A172 (cell line): ENCODE results near the gene NUCKS1. TPM values are rescaled to one million over a fixed set of nuclear protein-coding genes. Genes with fewer than 3 reads are reported as not detected.

Experiments
- DNase-seq: peaks from one replicate; pipeline ENCODE4 v3.0.0-alpha.2; 2015; ENCODE audit warnings: low spot score
- total RNA-seq: library from RNA; depleted of rRNA; stranded (reverse); fragments of >200 nt; shearing (Covaris generic); gene quantifications from 2 replicates; pipeline ENCODE4 v1.2.3, GENCODE V29; 2014

Gene NUCKS1
- total RNA-seq, 1 experiment from 2014 or later: 355 TPM

DNA sequence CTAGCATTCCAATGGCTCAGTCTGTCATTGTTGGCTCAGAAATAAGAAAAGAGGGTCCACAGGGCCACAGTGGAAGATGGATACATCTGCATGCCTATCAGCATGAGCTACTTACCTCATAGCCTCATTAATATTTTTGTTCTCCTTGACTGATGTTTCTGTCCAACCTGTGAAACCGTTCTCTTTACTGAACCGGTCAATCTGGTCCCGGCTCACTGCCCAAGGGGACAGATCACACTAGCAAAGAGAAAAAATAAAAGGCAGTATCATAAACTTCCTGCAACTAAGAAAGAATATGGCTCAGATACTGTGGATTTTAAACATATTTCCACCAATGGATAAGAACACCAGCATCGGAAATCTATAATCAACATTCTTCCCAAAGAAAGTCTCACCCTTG is 20.6 kb upstream of the NUCKS1 start:
- DNase-seq: no peak

- DNase-seq: no peak
These were observed 19.8 kb upstream of the NUCKS1 start for GRCh38 chr1:205769641-205770365.

DNA sequence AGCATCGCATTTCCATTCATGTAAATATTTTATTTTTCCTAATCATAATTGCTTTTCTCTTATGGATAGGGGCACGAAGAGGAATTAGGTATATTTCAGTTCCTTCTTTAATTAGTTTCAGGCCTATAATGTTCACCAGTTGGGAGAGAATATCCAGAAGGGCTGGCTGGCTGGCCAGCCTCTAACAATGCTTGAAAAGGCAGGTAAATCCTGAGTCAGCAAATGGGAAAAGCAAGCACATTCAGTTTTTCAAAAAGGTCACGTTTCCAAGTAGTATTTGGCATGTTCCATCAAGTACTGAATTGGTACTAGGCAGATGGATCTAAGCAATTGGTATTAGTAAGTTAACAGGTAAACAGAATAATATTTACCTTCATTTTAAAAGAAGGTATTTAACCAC is 17.3 kb upstream of the NUCKS1 start:
- DNase-seq: no peak

- DNase-seq: no peak
These were observed 16.6 kb upstream of the NUCKS1 start for GRCh38 chr1:205766570-205766969.

- peak; percentile 58 for DNase-seq
These were observed 16.1 kb upstream of the NUCKS1 start for GRCh38 chr1:205766038-205766437.

GRCh38 chr1:205764578-205764977 is 14.6 kb upstream of the NUCKS1 start:
- no peak for DNase-seq

DNA sequence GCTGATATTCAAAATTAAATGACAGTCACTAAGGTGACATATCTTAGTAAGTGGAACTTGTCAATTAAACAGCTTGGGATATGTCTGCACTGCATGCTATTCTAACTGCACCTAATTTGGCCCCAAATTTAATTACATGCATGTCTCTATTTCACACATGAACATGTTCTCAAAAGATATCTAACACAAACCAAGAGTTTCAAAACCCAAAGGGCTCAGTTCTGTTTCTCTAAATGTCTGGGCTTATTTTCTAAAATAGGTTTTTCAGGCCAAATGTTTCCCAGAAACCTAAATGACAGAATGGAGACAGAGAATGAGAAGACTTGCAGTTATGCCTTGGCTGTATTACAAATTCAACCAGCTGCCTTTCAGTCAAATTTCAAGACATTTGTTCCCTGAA is 14.0 kb upstream of the NUCKS1 start:
- DNase-seq: no peak

DNA sequence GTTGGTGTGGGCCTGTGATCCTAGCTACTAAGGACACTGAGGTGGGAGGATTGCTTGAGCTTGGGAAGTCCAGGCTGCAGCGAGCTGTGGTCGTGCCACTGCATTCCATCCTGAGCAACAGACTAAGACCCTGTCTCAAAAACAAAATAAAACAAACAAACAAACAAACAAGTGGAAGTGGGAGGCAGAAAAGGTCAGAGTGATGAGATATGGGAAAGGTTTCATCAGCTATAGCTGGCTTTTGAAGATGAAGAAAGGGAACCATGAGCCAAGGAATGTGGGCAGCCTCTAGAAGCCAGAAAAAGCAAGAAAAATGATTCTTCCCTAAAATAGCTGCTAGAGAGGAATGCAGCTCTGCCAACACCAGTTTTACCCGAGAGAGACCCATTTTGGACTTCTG is 10.6 kb upstream of the NUCKS1 start:
- no peak for DNase-seq

DNA sequence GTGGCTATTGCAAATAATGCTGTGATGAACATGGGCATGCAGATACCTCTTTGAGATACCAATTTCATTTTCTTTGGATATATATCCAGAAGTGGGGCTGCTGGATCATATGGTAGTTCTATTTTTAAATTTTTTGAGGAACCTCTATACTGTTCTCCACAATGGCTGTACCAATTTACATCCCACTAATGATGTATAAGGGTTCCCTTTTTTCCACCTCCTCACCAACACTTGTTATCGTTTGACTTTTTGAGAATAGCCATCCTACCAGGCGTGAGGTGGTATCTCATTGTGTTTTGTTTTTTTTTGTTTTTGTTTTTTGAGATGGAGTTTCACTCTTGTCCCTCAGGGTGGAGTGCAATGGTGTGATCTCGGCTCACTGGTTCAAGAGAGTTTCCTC is 6.6 kb upstream of the NUCKS1 start:
- no peak for DNase-seq

GRCh38 chr1:205754857-205755256 is 4.9 kb upstream of the NUCKS1 start:
- no peak for DNase-seq

- peak; percentile 42 for DNase-seq
These were observed 1.2 kb upstream of the NUCKS1 start for GRCh38 chr1:205751036-205751651.

GRCh38 chr1:205749234-205750137 is 496 bp downstream of the NUCKS1 start:
- peak; percentile 93 for DNase-seq

DNA sequence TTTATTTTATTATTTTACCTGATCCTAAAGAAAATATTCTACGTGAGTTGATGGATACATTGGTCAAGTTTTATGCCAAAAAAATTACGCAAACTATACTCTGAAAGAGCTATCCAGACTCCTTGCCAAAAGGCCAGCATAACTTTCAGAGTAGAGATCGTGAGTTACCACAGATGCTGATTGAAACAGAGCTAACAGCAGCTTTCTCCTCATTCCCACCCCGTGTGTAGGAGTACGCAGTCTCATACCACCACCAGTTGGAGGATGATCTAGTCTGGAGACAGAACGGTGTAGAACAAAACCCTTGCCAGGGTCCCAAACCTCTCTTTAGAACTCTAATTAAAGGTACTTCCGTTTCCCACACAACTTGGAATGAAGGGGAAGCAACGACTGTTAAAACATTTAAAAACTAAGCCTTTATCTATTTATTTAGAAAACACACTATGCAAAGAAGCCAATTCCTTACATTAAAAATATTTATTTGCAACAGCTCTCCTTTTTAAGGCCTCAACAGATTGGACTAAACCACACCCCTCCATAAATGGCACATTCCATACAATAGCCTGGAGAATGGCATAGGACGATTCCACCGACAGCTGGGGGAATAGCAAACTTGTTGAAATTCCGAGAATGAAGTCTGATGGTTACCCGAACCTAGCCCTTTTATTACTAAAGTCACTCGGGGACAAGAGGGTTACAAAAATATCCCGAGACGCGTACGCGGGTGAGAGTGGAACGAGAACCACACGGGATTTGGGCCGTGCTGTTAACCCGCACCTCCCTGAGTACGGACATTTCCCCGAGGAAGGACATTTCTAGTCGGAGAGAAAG is 1.4 kb downstream of the NUCKS1 start:
- DNase-seq: peak; percentile 31

DNA sequence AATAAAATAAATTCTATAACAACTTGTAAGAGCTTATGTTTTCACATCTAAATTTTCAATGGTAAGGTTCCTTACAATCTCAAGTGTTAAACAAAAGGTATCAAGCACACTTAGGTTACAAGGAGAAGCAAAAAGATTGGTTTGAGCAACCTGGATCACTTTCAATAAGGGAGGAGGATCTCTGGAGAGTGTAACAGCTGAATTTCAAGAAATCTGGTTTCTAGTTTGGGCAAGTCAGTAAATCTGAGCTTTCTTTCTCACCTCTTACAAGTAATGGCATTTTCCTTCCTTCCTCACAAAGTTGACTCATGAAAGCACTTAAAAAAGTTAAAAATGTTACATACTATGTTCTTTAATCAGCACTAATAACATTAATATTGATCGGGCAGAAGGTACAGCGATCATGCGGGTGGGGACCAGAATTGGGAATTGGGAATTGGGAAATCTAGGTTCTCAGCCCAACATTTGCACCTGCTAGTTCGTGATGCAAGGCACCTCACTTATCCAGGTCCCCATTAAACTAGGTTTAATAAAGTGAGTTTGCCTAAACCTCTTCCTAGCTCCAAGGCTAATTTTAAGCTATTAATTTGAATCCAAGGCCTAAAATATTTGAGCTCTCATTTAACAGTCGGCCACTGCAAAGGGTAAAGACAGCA is 3.1 kb downstream of the NUCKS1 start:
- no peak for DNase-seq

DNA sequence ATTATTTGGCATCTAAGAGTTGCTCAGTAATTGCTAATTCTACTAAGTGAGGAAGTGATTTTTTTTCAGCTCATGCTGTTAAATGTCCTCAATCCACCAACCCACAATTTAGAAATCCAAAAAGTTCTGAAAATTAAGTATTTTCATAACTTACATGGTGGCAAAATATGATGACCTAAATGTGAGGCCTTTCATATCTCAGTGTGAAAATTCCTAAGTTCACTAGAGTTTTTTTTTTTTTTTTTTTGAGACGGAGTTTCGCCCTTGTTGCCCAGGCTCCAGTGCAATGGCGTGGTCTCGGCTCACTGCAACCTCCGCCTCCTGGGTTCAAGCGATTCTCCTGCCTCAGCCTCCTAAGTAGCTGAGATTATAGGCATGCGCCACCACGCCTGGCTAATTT is 5.6 kb downstream of the NUCKS1 start:
- no peak for DNase-seq

GRCh38 chr1:205743977-205744376 is 6.0 kb downstream of the NUCKS1 start:
- no peak for DNase-seq

GRCh38 chr1:205741681-205742080 is 8.3 kb downstream of the NUCKS1 start:
- no peak for DNase-seq

GRCh38 chr1:205739348-205740160 is 10.4 kb downstream of the NUCKS1 start:
- DNase-seq: no peak

GRCh38 chr1:205735218-205735617 is 14.8 kb downstream of the NUCKS1 start:
- no peak for DNase-seq

DNA sequence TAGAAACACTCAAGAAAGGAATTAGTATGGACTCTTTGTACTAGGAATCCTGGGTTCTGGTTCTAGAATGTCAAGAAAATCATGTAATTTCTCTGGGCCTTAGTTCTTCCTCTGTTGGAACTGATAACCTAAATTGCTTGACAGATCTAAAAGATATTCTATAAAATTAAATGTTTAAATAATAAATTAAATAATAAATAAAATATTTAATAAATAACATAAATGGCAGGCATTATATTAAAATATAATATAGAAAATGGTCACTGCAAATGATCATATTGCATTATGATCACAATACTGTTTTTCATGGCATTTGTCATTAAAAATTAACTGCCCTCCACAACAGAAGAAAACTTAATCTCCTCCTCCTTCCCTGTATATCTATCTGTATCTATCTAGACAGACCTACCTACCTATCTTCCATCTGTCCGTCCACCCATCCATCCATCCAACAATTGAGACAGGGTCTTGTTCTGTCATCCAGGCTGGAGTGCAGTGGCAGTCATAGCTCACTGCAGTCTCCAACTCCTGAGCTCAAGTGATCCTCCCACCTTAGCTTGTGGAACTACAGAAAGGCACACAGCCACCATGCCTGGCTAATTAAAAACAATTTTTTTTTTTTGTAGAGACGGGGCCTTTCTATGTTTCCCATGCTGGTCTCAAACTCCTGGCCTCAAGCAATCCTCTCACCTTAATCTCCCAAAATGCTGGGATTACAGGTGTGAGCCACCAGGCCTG is 16.4 kb downstream of the NUCKS1 start:
- DNase-seq: no peak
